Lung (tissue), 12 donors: ENCODE measurements around the gene USP6NL. TPM values are rescaled to one million over a fixed set of nuclear protein-coding genes. Genes with fewer than 3 reads are reported as not detected.

Experiments
- ATAC-seq: fragments of 200-7000 bp; cut with Tn5 transposase; one replicate; pipeline ENCODE4 v1.9.1; 2020; ENCODE audit warnings: moderate number of reproducible peaks; ENCODE audit not compliant: insufficient read depth, low FRiP score
- DNase-seq, 3 donors: peaks; one replicate each; pipeline ENCODE4 v3.0.0-alpha.2; 2013 to 2017
- H3K27ac ChIP-seq, 2 donors: one replicate each; pipeline ENCODE4 v1.5.1; 2013; ENCODE audit warnings: mild to moderate bottlenecking in 2 of 2, moderate library complexity in 2 of 2, control low read depth in 1 of 2, inconsistent platforms in 1 of 2, low read depth in 1 of 2, low read length in 1 of 2
- H3K27me3 ChIP-seq, 3 donors: one replicate each; pipeline ENCODE4 v1.5.1; 2013; ENCODE audit warnings: low read length in 2 of 3; ENCODE audit not compliant: control insufficient read depth in 3 of 3, insufficient read depth in 3 of 3
- H3K36me3 ChIP-seq, 4 donors: one replicate each; pipeline ENCODE4 v1.5.1; 2013; ENCODE audit warnings: low read length in 4 of 4, mild to moderate bottlenecking in 1 of 4, moderate library complexity in 1 of 4; ENCODE audit not compliant: control insufficient read depth in 4 of 4, insufficient read depth in 4 of 4
- H3K4me1 ChIP-seq, 5 donors: one replicate each; pipeline ENCODE4 v1.5.1; 2013; ENCODE audit warnings: low read length in 5 of 5, mild to moderate bottlenecking in 2 of 5, moderate library complexity in 1 of 5; ENCODE audit not compliant: control insufficient read depth in 5 of 5, insufficient read depth in 5 of 5
- H3K4me3 ChIP-seq: one replicate; pipeline ENCODE4 v1.5.1; 2013; ENCODE audit warnings: mild to moderate bottlenecking, control low read depth, moderate library complexity
- H3K9ac ChIP-seq, 2 donors: one replicate each; pipeline ENCODE4 v1.5.1; 2013; ENCODE audit warnings: low read length in 2 of 2, control low read depth in 1 of 2; ENCODE audit not compliant: insufficient read depth in 1 of 2
- H3K9me3 ChIP-seq, 4 donors: one replicate each; pipeline ENCODE4 v1.5.1; 2013; ENCODE audit warnings: low read length in 3 of 4, mild to moderate bottlenecking in 1 of 4, moderate library complexity in 1 of 4; ENCODE audit not compliant: control insufficient read depth in 4 of 4, insufficient read depth in 3 of 4
- CTCF ChIP-seq: IDR thresholded peaks from 2 replicates; pipeline ENCODE4 v1.5.1; 2012; ENCODE audit warnings: mild to moderate bottlenecking; ENCODE audit errors: control extremely low read depth, extremely low read depth
- WGBS, 2 donors: extraction: QIAGEN DNeasy Blood & Tissue Kit; methylation state at CpG; one replicate each; pipeline ENCODE4 v1.1.7; 2013; 5-methylcytosine and 5-hydroxymethylcytosine counted together
- polyA plus RNA-seq, 2 donors: library from polyadenylated mRNA; stranded (reverse); fragments of 200-250 nt; gene quantifications; one replicate each; pipeline ENCODE4 v1.2.1, GENCODE V29; 2013
- total RNA-seq, 2 donors: library from RNA; depleted of rRNA in 1 of 2; stranded (reverse); fragments of >200 nt in 1 of 2; gene quantifications; one replicate each; pipeline ENCODE4 v1.2.1, GENCODE V29; 2014 to 2021
- donor health status: control.
- donor health status: control.
- donor health status: Bipolar disorder and iron deficiency.
- donor health status: healthy.
- donor health status: DM: yes; HTN: yes; CAD: no.

USP6NL gene
- total and polyA plus RNA-seq, 4 donors = 5.4 to 41.7 (median 13.4) TPM

GRCh38 chr10:11442001-11442773, 169.3 kb downstream of the USP6NL start:
- no peak overlapping the region for H3K4me3 ChIP-seq
- no peaks in the 10 kb centered on the region for H3K4me1 ChIP-seq
- H3K27me3 ChIP-seq = no peaks in the 10 kb centered on the region
- H3K36me3 ChIP-seq = no peaks in the 10 kb centered on the region
- H3K9me3 ChIP-seq = peaks cover 0 to 2% (median 0%) of the 10 kb centered on the region in 4 donors
- no peak for TF ChIP-seq CTCF
- no peak overlapping the region for H3K9ac ChIP-seq
- DNase-seq (no peak), ATAC-seq (no peak)
- H3K27ac ChIP-seq = no peak overlapping the region
- 91 to 93% methylated on average over 16 of the region's 16 CpGs for WGBS, 2 donors

GRCh38 chr10:11441151-11441535, 170.3 kb downstream of the USP6NL start:
- peaks cover 0 to 2% (median 0%) of the 10 kb centered on the region in 4 donors for H3K9me3 ChIP-seq

GRCh38 chr10:11440250-11441150, 170.9 kb downstream of the USP6NL start:
- Histone ChIP-seq H3K9ac (no peak overlapping the region), H3K36me3 (no peaks in the 10 kb centered on the region), H3K4me1 (no peaks in the 10 kb centered on the region), H3K27ac (no peak overlapping the region), H3K9me3 (no peaks in the 10 kb centered on the region), H3K4me3 (no peak overlapping the region), H3K27me3 (no peaks in the 10 kb centered on the region)
- ATAC-seq = no peak
- no peak for TF ChIP-seq CTCF
- 76 to 81% methylated on average over 15 of the region's 15 CpGs for WGBS, 2 donors
- no peak for DNase-seq

More at GRCh38 chr10:11441151-11441535, 170.3 kb downstream of the USP6NL start:
- H3K27me3 ChIP-seq = no peaks in the 10 kb centered on the region
- no peak for TF ChIP-seq CTCF
- H3K4me1 ChIP-seq = no peaks in the 10 kb centered on the region
- no peak overlapping the region for H3K9ac ChIP-seq
- DNase-seq (no peak), ATAC-seq (no peak)
- H3K27ac ChIP-seq = no peak overlapping the region
- WGBS, 2 donors = 90 to 93% methylated on average over 16 of the region's 16 CpGs
- H3K4me3 ChIP-seq = no peak overlapping the region
- H3K36me3 ChIP-seq = no peaks in the 10 kb centered on the region
